ENCODE results near the gene HSBP1.

GRCh38 chr16:83789642-83790401 lies 18.0 kb upstream of the HSBP1 start:
- no peak for TF ChIP-seq CTCF (IDR thresholded peaks at IDR 0.05)
- no peak for TF ChIP-seq EZH2phosphoT487 (IDR thresholded peaks at IDR 0.05)
- no peak for TF ChIP-seq EZH2 (IDR thresholded peaks at IDR 0.05)

Measured in neural progenitor cell (in vitro differentiated cells).